Subcutaneous adipose tissue (tissue), 4 donors: Measurements from ENCODE around the gene PTTG1IP. TPM values are rescaled to one million over a fixed set of nuclear protein-coding genes. Genes with fewer than 3 reads are reported as not detected.

ENCODE experiments used
- CTCF ChIP-seq: fragments of 450-650 bp; IDR thresholded peaks from one replicate; pipeline ENCODE4 v1.5.1; 2016; ENCODE audit warnings: low read depth, mild to moderate bottlenecking, control low read depth, antibody characterized with exemption, moderate library complexity
- total RNA-seq, 4 donors: library from RNA; depleted of rRNA; stranded (reverse); fragments of >200 nt; gene quantifications; one replicate each; pipeline ENCODE4 v1.1.0, GENCODE V29; 2016

The PTTG1IP gene
- total RNA-seq, 4 donors from 2014 or later: 131 to 244 (median 148) TPM

GRCh38 chr21:44834231-44834950 is 39.1 kb downstream of the PTTG1IP start:
- no peak for TF ChIP-seq CTCF

- TF ChIP-seq CTCF: no peak
Observed at GRCh38 chr21:44833663-44834062, 39.8 kb downstream of the PTTG1IP start.

- TF ChIP-seq CTCF: no peak
Observed at GRCh38 chr21:44831227-44831860, 42.1 kb downstream of the PTTG1IP start.

GRCh38 chr21:44829507-44830092 is 43.9 kb downstream of the PTTG1IP start:
- no peak for TF ChIP-seq CTCF

- TF ChIP-seq CTCF: no peak
Observed at GRCh38 chr21:44828362-44829056, 45.0 kb downstream of the PTTG1IP start.

- TF ChIP-seq CTCF: no peak
Observed at GRCh38 chr21:44823179-44823660, 50.3 kb downstream of the PTTG1IP start.
